Activated CD8-positive, alpha-beta T cell treated with anti-CD3 and anti-CD28 coated beads, Interleukin-2, amount 10 ng/mL, durations not matched to agents 7 days and 5 days (primary cell): ENCODE data around the gene IL17B. TPM values are rescaled to one million over a fixed set of nuclear protein-coding genes. Genes with fewer than 3 reads are reported as not detected.

Experiments used
- ATAC-seq: fragments of 150-1000 bp; cut with Tn5 transposase; one replicate; pipeline ENCODE4 v1.10.0; 2021; ENCODE audit warnings: moderate library complexity
- CTCF ChIA-PET: fragments of 350-600 bp; sonication (Branson Sonifier 250); formaldehyde crosslinking; loops from one replicate; lab custom pipeline; 2021; ENCODE audit warnings: antibody characterized with exemption; lab: Charles Lee
- POLR2A ChIA-PET: fragments of 350-600 bp; sonication (Branson Sonifier 250); formaldehyde crosslinking; loops from one replicate; lab custom pipeline; 2021; ENCODE audit warnings: antibody characterized with exemption; lab: Charles Lee
- DNase-seq: peaks from one replicate; pipeline ENCODE4 v3.0.0-alpha.2; 2020
- H3K27ac Mint-ChIP-seq: one replicate; pipeline ENCODE4 v1.8.0; 2021; ENCODE audit warnings: mild to moderate bottlenecking, mixed read lengths
- H3K27me3 Mint-ChIP-seq: one replicate; pipeline ENCODE4 v1.8.0; 2021; ENCODE audit warnings: low read depth, mixed read lengths
- H3K36me3 Mint-ChIP-seq: one replicate; pipeline ENCODE4 v1.8.0; 2021; ENCODE audit warnings: low read depth, mixed read lengths
- H3K4me1 Mint-ChIP-seq: one replicate; pipeline ENCODE4 v1.8.0; 2021; ENCODE audit warnings: low read depth, mixed read lengths
- H3K4me3 Mint-ChIP-seq: one replicate; pipeline ENCODE4 v1.8.0; 2021; ENCODE audit warnings: mild to moderate bottlenecking, mixed read lengths
- H3K9me3 Mint-ChIP-seq: one replicate; pipeline ENCODE4 v1.8.0; 2022; ENCODE audit warnings: mixed read lengths; ENCODE audit not compliant: insufficient read depth
- total RNA-seq, 2 experiments: library from RNA; stranded (reverse); gene quantifications; one replicate each; pipeline ENCODE4 v1.2.3, GENCODE V29; 2021

The IL17B gene, protein sequence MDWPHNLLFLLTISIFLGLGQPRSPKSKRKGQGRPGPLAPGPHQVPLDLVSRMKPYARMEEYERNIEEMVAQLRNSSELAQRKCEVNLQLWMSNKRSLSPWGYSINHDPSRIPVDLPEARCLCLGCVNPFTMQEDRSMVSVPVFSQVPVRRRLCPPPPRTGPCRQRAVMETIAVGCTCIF
- not detected for total RNA-seq

DNA sequence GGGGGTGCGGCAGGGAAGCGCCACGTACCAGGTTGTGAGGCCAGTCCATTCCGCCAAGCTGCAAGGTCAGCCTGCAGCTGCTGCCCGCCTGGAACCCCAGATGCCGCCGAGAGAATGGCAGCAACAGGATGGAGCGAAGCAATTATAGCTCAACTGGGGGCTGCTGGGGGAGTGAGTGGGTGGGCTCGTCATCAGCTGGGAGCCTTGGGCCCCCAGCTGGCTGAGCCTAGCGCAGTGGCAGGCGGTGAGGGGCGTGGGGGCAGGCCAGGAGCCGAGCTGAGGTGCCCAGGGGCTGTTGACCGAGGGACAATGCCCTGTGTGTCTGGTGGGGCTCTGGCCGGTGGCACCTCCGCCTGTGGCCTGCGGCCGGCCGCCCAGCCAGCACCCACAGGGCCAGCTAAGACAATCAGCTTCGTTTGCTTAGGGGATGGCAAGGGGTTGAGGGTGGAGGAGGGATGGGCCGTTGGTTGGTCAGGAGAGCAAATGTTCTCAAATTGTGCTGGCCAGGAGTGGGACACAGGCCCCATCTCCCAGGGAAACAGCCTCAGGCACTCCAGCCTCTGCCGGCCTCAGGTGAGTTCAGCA lies at the start of gene IL17B:
Gene IL17B, minus strand, starts transcription at position 116 of the 585 bp plus-strand sequence. Its CDS starts 67 bp downstream, at position 49.
- Mint-ChIP-seq H3K9me3 (no peaks in the 10 kb centered on the region), H3K4me1 (no peaks in the 10 kb centered on the region), H3K27ac (no peak within 1 kb of the TSS), H3K27me3 (no peaks in the 10 kb centered on the region), H3K4me3 (no peak within 1 kb of the TSS), H3K36me3 (no peaks in the 10 kb centered on the region)
- DNase-seq (no peak), ATAC-seq (no peak)
- ChIA-PET POLR2A (no interaction called here), CTCF (interaction anchor here (1.0 to 1.5 kb wide), 3 partner anchors 10 to 186 kb away, joined by 4 read pairs; no protein-coding TSS in a partner anchor)

- Mint-ChIP-seq H3K4me1 (peaks cover 31% of the 10 kb centered on the region), H3K27me3 (peaks cover 4% of the 10 kb centered on the region), H3K27ac (no peak overlapping the region), H3K4me3 (no peak overlapping the region), H3K36me3 (no peaks in the 10 kb centered on the region), H3K9me3 (no peaks in the 10 kb centered on the region)
- DNase-seq = no peak
- ChIA-PET CTCF (interaction anchor here (1.0 to 1.7 kb wide), 3 partner anchors 10 to 110 kb away, joined by 3 to 4 read pairs (median 3); no protein-coding TSS in a partner anchor), POLR2A (interaction anchor here (0.6 kb wide), 1 partner anchor 970 kb away, joined by 4 read pairs; no protein-coding TSS in a partner anchor)
- ATAC-seq = no peak
Measured at GRCh38 chr5:149428032-149428431, 48.9 kb upstream of the IL17B start.

- POLR2A ChIA-PET = no interaction called here
- Mint-ChIP-seq H3K36me3 (no peaks in the 10 kb centered on the region), H3K27me3 (peaks cover 4% of the 10 kb centered on the region), H3K4me1 (peaks cover 27% of the 10 kb centered on the region), H3K27ac (no peak overlapping the region), H3K4me3 (no peak overlapping the region), H3K9me3 (no peaks in the 10 kb centered on the region)
- DNase-seq (no peak), ATAC-seq (no peak)
- CTCF ChIA-PET = interaction anchor here (1.2 kb wide), 1 partner anchor 15 kb away, joined by 4 read pairs; no protein-coding TSS in a partner anchor
Measured at GRCh38 chr5:149427374-149427773, 48.3 kb upstream of the IL17B start.

- H3K27me3 Mint-ChIP-seq = peaks cover 4% of the 10 kb centered on the region
- CTCF ChIA-PET = interaction anchor here (0.6 to 1.7 kb wide), 2 partner anchors 15 to 412 kb away, joined by 3 to 4 read pairs; no protein-coding TSS in a partner anchor
- H3K4me1 Mint-ChIP-seq = peaks cover 28% of the 10 kb centered on the region
- POLR2A ChIA-PET = no interaction called here
- H3K4me3 Mint-ChIP-seq = no peak overlapping the region
- DNase-seq (no peak), ATAC-seq (no peak)
- H3K36me3 Mint-ChIP-seq = no peaks in the 10 kb centered on the region
- H3K9me3 Mint-ChIP-seq = no peaks in the 10 kb centered on the region
- no peak overlapping the region for H3K27ac Mint-ChIP-seq
Measured at GRCh38 chr5:149426931-149427330, 47.8 kb upstream of the IL17B start.

- Mint-ChIP-seq H3K4me3 (no peak overlapping the region), H3K36me3 (no peaks in the 10 kb centered on the region), H3K9me3 (no peaks in the 10 kb centered on the region), H3K27ac (no peak overlapping the region), H3K27me3 (peaks cover 4% of the 10 kb centered on the region), H3K4me1 (peaks cover 22% of the 10 kb centered on the region)
- ChIA-PET POLR2A (no interaction called here), CTCF (interaction anchor here (1.1 to 1.7 kb wide), 4 partner anchors 8 to 16 kb away, joined by 3 to 4 read pairs (median 4); no protein-coding TSS in a partner anchor)
- no peak for ATAC-seq
- no peak for DNase-seq
Measured at GRCh38 chr5:149425729-149426128, 46.6 kb upstream of the IL17B start.

- Mint-ChIP-seq H3K4me3 (no peak overlapping the region), H3K9me3 (no peaks in the 10 kb centered on the region), H3K27me3 (peaks cover 4% of the 10 kb centered on the region), H3K36me3 (no peaks in the 10 kb centered on the region), H3K27ac (no peak overlapping the region), H3K4me1 (peaks cover 14% of the 10 kb centered on the region)
- ChIA-PET CTCF (interaction anchor here (1.2 to 1.3 kb wide), 2 partner anchors 10 to 140 kb away, joined by 3 to 4 read pairs; no protein-coding TSS in a partner anchor), POLR2A (no interaction called here)
- no peak for ATAC-seq
- no peak for DNase-seq
Measured at GRCh38 chr5:149424371-149425315, 45.6 kb upstream of the IL17B start.

GRCh38 chr5:149423794-149424268 lies 44.7 kb upstream of the IL17B start:
- peaks cover 4% of the 10 kb centered on the region for H3K27me3 Mint-ChIP-seq
- H3K4me3 Mint-ChIP-seq = no peak overlapping the region
- H3K9me3 Mint-ChIP-seq = no peaks in the 10 kb centered on the region

DNA sequence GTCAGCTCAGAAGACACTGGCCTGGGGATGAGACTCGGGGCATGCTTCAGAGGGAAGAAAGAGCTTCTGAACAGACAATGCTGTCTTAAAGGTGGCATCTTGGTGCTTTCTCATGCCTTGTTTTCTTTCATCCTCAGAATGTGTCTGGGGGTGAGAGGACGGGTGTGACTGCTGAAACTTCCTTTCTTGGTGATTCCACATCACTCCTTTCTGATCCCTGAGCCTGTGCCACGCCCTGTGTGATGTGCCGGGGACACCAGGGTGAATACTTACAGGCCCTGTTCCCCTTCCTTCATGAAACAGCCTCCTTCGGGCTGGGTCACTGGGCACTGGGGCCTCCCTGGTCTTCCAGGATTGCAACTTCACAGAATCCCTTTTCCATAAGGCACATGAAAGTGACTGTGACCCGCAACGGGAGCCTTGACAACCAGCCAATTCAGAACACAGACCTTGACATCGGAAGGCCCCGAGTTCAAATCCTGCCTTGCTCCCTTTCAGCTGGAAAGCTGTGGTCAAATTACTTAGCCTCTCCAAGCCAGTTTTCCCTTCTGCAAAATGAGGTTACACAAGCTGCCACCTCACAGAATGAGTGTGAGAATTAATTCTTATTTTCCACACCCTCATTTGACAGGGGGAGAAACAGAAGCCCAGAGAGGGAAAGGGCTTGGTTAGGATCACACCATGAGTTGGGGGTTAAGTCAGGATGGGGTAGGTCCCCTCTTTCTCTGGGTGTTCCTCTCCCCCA lies 44.1 kb upstream of the IL17B start:
- Mint-ChIP-seq H3K27ac (no peak overlapping the region), H3K4me1 (peaks cover 7% of the 10 kb centered on the region), H3K36me3 (no peaks in the 10 kb centered on the region), H3K9me3 (no peaks in the 10 kb centered on the region), H3K27me3 (peaks cover 4% of the 10 kb centered on the region), H3K4me3 (no peak overlapping the region)
- ATAC-seq = peak; percentile 11
- CTCF ChIA-PET = interaction anchor here (1.1 to 5.6 kb wide), 4 partner anchors 11 to 56 kb away, joined by 3 to 32 read pairs (median 4); no protein-coding TSS in a partner anchor
- POLR2A ChIA-PET = interaction anchor here (0.6 kb wide), 1 partner anchor 115 kb away, joined by 3 read pairs; no protein-coding TSS in a partner anchor
- DNase-seq = no peak

More at GRCh38 chr5:149423794-149424268, 44.7 kb upstream of the IL17B start:
- DNase-seq (no peak), ATAC-seq (no peak)
- POLR2A ChIA-PET = no interaction called here
- Mint-ChIP-seq H3K27ac (no peak overlapping the region), H3K36me3 (no peaks in the 10 kb centered on the region), H3K4me1 (peaks cover 12% of the 10 kb centered on the region)
- CTCF ChIA-PET = interaction anchor here (1.5 kb wide), 1 partner anchor 51 kb away, joined by 4 read pairs; no protein-coding TSS in a partner anchor

DNA sequence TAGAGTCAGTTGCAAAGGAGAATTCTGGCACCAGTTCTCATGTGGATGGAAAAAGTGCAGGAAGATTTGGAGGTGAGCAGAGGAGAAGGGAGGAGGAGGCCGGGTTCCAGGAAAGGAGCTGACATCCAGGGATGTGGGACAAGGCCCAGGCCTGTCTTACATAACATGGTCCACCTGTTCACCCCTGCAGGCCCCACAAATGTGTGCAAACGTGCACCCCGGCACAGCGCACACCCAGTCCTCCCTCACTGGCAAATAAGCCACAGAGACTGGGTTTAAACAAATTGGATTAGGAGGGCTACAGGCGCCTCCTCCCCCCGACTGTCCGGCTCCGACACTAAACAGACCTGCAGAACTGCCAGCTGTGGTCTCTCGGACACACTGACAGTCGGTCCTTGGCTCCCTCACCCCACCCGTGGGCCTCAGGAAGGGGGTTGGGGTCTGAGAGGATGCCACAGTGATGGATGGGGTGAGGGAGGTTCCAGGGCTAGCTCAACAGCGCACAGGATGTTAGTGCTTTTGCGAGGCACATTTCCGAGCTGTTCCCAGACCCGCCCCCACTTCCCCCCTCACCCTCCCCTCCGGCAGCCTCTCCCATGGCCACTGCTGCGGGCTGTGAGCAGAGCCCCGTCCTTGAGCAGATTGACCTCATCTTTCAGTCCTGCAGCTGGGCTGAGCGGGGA lies 43.4 kb upstream of the IL17B start:
- ChIA-PET POLR2A (interaction anchor here (0.6 kb wide), 1 partner anchor 116 kb away, joined by 3 read pairs; no protein-coding TSS in a partner anchor), CTCF (interaction anchor here (1.1 to 5.6 kb wide), 5 partner anchors 12 to 55 kb away, joined by 3 to 32 read pairs (median 4); no protein-coding TSS in a partner anchor)

DNA sequence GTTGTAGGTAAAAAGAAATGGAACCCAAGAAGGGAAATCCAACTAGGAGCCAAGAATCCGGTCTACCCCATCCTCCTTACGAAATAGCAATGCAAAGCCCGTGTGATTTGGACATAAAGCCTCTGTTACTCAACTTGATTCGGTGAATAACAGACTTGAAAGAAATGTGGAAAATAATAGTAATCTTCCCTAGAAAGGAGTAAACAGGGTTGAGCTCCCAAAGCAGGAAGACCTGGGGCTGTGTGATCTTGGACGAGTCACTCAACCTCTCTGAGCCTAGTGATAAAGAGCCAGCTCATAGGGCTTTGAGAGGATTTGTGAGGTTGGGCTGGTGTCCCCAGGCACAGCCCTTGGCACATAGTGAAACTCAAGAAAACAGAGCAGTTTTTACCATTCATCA lies 42.7 kb upstream of the IL17B start:
- Mint-ChIP-seq H3K4me1 (peaks cover 7% of the 10 kb centered on the region), H3K27ac (peak overlapping the region; percentile 32), H3K4me3 (no peak overlapping the region), H3K36me3 (no peaks in the 10 kb centered on the region), H3K9me3 (no peaks in the 10 kb centered on the region), H3K27me3 (peaks cover 4% of the 10 kb centered on the region)
- ChIA-PET POLR2A (no interaction called here), CTCF (interaction anchor here (1.2 to 5.6 kb wide), 3 partner anchors 12 to 54 kb away, joined by 3 to 32 read pairs (median 4); no protein-coding TSS in a partner anchor)
- no peak for DNase-seq
- no peak for ATAC-seq

More for the DNA sequence above, 43.4 kb upstream of the IL17B start:
- no peak overlapping the region for H3K4me3 Mint-ChIP-seq
- no peaks in the 10 kb centered on the region for H3K9me3 Mint-ChIP-seq
- H3K27me3 Mint-ChIP-seq = peaks cover 4% of the 10 kb centered on the region
- peaks cover 7% of the 10 kb centered on the region for H3K4me1 Mint-ChIP-seq
- peak; percentile 50 for ATAC-seq
- peak overlapping the region; percentile 32 for H3K27ac Mint-ChIP-seq
- no peak for DNase-seq
- H3K36me3 Mint-ChIP-seq = no peaks in the 10 kb centered on the region
